Neural progenitor cell (in vitro differentiated cells): ENCODE measurements around the gene STARD10.

Experiments used
- EZH2 ChIP-seq: fragments of 200-600 bp; sonication (generic); IDR thresholded peaks from 2 replicates; pipeline ENCODE4 v1.6.1; 2017; ENCODE audit warnings: antibody characterized with exemption, mild to moderate bottlenecking, moderate library complexity
- EZH2phosphoT487 ChIP-seq: fragments of 200-600 bp; sonication (generic); IDR thresholded peaks from 2 replicates; pipeline ENCODE4 v1.6.1; 2017; ENCODE audit warnings: antibody characterized with exemption
- TF ChIP-seq, protein P1 (sequence below): fragments of 200-600 bp; sonication (generic); IDR thresholded peaks from 2 replicates; pipeline ENCODE4 v1.5.1; 2017; ENCODE audit warnings: antibody characterized with exemption, mild to moderate bottlenecking

DNA sequence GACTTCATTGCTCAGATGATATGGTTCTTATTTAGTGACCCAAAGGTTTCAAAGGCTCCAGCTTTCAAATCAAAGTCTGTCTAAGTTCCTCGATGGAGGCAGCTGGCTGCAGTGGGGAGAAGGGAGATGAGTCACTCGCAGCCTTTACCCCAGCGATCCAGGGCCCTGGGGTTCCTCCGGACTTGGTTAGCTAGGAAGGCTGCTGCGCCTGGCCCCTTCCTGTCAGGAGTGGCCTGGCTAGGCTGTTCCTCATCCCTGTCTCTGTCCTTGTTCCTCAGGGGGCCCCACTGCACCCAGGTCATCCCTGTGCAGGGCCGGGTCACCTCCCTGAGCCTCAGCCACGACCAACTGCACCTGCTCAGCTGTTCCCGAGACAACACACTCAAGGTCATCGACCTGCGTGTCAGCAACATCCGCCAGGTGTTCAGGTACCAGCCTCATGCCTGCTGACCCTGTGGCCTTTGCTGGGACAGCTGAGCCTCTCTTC is 34.3 kb upstream of the STARD10 start:
- TF ChIP-seq, protein P1, sequence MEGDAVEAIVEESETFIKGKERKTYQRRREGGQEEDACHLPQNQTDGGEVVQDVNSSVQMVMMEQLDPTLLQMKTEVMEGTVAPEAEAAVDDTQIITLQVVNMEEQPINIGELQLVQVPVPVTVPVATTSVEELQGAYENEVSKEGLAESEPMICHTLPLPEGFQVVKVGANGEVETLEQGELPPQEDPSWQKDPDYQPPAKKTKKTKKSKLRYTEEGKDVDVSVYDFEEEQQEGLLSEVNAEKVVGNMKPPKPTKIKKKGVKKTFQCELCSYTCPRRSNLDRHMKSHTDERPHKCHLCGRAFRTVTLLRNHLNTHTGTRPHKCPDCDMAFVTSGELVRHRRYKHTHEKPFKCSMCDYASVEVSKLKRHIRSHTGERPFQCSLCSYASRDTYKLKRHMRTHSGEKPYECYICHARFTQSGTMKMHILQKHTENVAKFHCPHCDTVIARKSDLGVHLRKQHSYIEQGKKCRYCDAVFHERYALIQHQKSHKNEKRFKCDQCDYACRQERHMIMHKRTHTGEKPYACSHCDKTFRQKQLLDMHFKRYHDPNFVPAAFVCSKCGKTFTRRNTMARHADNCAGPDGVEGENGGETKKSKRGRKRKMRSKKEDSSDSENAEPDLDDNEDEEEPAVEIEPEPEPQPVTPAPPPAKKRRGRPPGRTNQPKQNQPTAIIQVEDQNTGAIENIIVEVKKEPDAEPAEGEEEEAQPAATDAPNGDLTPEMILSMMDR, result no peak
- no peak for TF ChIP-seq EZH2
- no peak for TF ChIP-seq EZH2phosphoT487
